H9 (cell line): ENCODE measurements around the gene ZCCHC4. TPM values are rescaled to one million over a fixed set of nuclear protein-coding genes. Genes with fewer than 3 reads are reported as not detected.

Source experiments
- DNase-seq: peaks from one replicate; pipeline ENCODE4 v3.0.0-alpha.2; 2017
- H2AFZ ChIP-seq: one replicate; pipeline ENCODE4 v1.6.1; 2013; ENCODE audit warnings: mild to moderate bottlenecking, low read length, control low read depth, moderate library complexity
- H2AK5ac ChIP-seq: 2 replicates; pipeline ENCODE4 v1.6.1; 2013; ENCODE audit warnings: low read length, control low read depth, mixed read lengths; ENCODE audit not compliant: insufficient read length
- H2BK120ac ChIP-seq: one replicate; pipeline ENCODE4 v1.6.1; 2013; ENCODE audit warnings: low read depth, mild to moderate bottlenecking, low read length, control low read depth, inconsistent platforms; ENCODE audit not compliant: poor library complexity, severe bottlenecking
- H2BK12ac ChIP-seq: 2 replicates; pipeline ENCODE4 v1.6.1; 2013; ENCODE audit warnings: low read length, control low read depth, mixed read lengths, low read depth; ENCODE audit not compliant: insufficient read length
- H2BK15ac ChIP-seq: 2 replicates; pipeline ENCODE4 v1.6.1; 2013; ENCODE audit warnings: low read depth, low read length, control low read depth
- H2BK20ac ChIP-seq: one replicate; pipeline ENCODE4 v1.6.1; 2013; ENCODE audit warnings: low read depth, mild to moderate bottlenecking, low read length, control low read depth, inconsistent platforms; ENCODE audit not compliant: poor library complexity, severe bottlenecking
- H2BK5ac ChIP-seq: 2 replicates; pipeline ENCODE4 v1.6.1; 2013; ENCODE audit warnings: low read length, control low read depth, mixed read lengths; ENCODE audit not compliant: insufficient read length
- H3K14ac ChIP-seq: 2 replicates; pipeline ENCODE4 v1.6.1; 2013; ENCODE audit warnings: low read length, control low read depth; ENCODE audit not compliant: insufficient read depth
- H3K18ac ChIP-seq: 2 replicates; pipeline ENCODE4 v1.6.1; 2013; ENCODE audit warnings: low read depth, mild to moderate bottlenecking, mixed read lengths, low read length, control low read depth; ENCODE audit not compliant: insufficient read length
- H3K23ac ChIP-seq: 2 replicates; pipeline ENCODE4 v1.6.1; 2013; ENCODE audit warnings: low read length, control low read depth, mixed read lengths, low read depth; ENCODE audit not compliant: insufficient read length
- H3K23me2 ChIP-seq: 2 replicates; pipeline ENCODE4 v1.6.1; 2013; ENCODE audit warnings: low read depth, mild to moderate bottlenecking, mixed read lengths, low read length, control low read depth; ENCODE audit not compliant: insufficient read length, poor library complexity, severe bottlenecking
- H3K27ac ChIP-seq: 2 replicates; pipeline ENCODE4 v1.5.1; 2013; ENCODE audit warnings: low read length, control low read depth, mixed read lengths, low read depth; ENCODE audit not compliant: insufficient read length
- H3K27me3 ChIP-seq: 2 replicates; pipeline ENCODE4 v1.6.1; 2013; ENCODE audit warnings: low read length, control low read depth, inconsistent platforms; ENCODE audit not compliant: insufficient read depth
- H3K4ac ChIP-seq: 2 replicates; pipeline ENCODE4 v1.6.1; 2013; ENCODE audit warnings: low read depth, mild to moderate bottlenecking, control low read depth, inconsistent platforms, low read length, moderate library complexity
- H3K4me1 ChIP-seq: 2 replicates; pipeline ENCODE4 v1.6.1; 2013; ENCODE audit warnings: low read length, control low read depth, inconsistent platforms; ENCODE audit not compliant: insufficient read depth
- H3K4me2 ChIP-seq: 2 replicates; pipeline ENCODE4 v1.6.1; 2013; ENCODE audit warnings: low read length, control low read depth, mixed read lengths; ENCODE audit not compliant: insufficient read length, insufficient read depth
- H3K56ac ChIP-seq: 2 replicates; pipeline ENCODE4 v1.6.1; 2013; ENCODE audit warnings: low read depth, mild to moderate bottlenecking, mixed read lengths, low read length, control low read depth; ENCODE audit not compliant: insufficient read length
- H3K79me1 ChIP-seq: 2 replicates; pipeline ENCODE4 v1.6.1; 2013; ENCODE audit warnings: low read depth, mild to moderate bottlenecking, moderate library complexity, low read length, control low read depth, inconsistent platforms; ENCODE audit not compliant: insufficient read depth, poor library complexity, severe bottlenecking
- H3K79me2 ChIP-seq: 2 replicates; pipeline ENCODE4 v1.6.1; 2013; ENCODE audit warnings: low read length, control low read depth, inconsistent platforms; ENCODE audit not compliant: insufficient read depth
- H3K9ac ChIP-seq: 2 replicates; pipeline ENCODE4 v1.6.1; 2013; ENCODE audit warnings: low read length, control low read depth, mixed read lengths; ENCODE audit not compliant: insufficient read length; ENCODE audit errors: extremely low read depth
- H3K9me3 ChIP-seq: one replicate; pipeline ENCODE4 v1.6.1; 2013; ENCODE audit warnings: low read depth, low read length, inconsistent platforms; ENCODE audit not compliant: control insufficient read depth
- H3T11ph ChIP-seq: one replicate; pipeline ENCODE4 v1.6.1; 2013; ENCODE audit warnings: mild to moderate bottlenecking, low read length, control low read depth, inconsistent platforms
- H4K20me1 ChIP-seq: one replicate; pipeline ENCODE4 v1.6.1; 2013; ENCODE audit not compliant: control insufficient read depth, insufficient read length, insufficient read depth
- H4K5ac ChIP-seq: 2 replicates; pipeline ENCODE4 v1.6.1; 2013; ENCODE audit warnings: low read depth, mild to moderate bottlenecking, mixed read lengths, low read length, control low read depth; ENCODE audit not compliant: insufficient read length
- H4K8ac ChIP-seq: replicated peaks from 2 replicates; pipeline ENCODE4 v1.6.1; 2013; ENCODE audit warnings: low read length, control low read depth, mixed read lengths, low read depth; ENCODE audit not compliant: insufficient read length
- H4K91ac ChIP-seq: 2 replicates; pipeline ENCODE4 v1.6.1; 2013; ENCODE audit warnings: low read depth, mild to moderate bottlenecking, moderate library complexity, mixed read lengths, low read length, control low read depth; ENCODE audit not compliant: insufficient read length
- H3K27ac Mint-ChIP-seq, 3 experiments: 2 replicates in 2 of 3; 3 replicates in 1 of 3; pipeline ENCODE4 v1.8.0; 2020 to 2021; ENCODE audit warnings: mixed read lengths in 3 of 3, mild to moderate bottlenecking in 1 of 3, moderate library complexity in 1 of 3
- H3K27me3 Mint-ChIP-seq: 2 replicates; pipeline ENCODE4 v1.8.0; 2021; ENCODE audit warnings: low read depth, mild to moderate bottlenecking, moderate library complexity, mixed read lengths
- H3K36me3 Mint-ChIP-seq, 3 experiments: 2 replicates in 2 of 3; 3 replicates in 1 of 3; pipeline ENCODE4 v1.8.0; 2020 to 2021; ENCODE audit warnings: low read depth in 3 of 3, mixed read lengths in 3 of 3; ENCODE audit not compliant: insufficient read depth in 1 of 3
- H3K4me1 Mint-ChIP-seq, 2 experiments: 2 replicates each; pipeline ENCODE4 v1.8.0; 2020; ENCODE audit warnings: mixed read lengths in 2 of 2
- H3K4me3 Mint-ChIP-seq, 2 experiments: 2 replicates in 1 of 2; 3 replicates in 1 of 2; pipeline ENCODE4 v1.8.0; 2020 to 2021; ENCODE audit warnings: mild to moderate bottlenecking in 2 of 2, mixed read lengths in 2 of 2, moderate library complexity in 1 of 2
- H3K9me3 Mint-ChIP-seq, 2 experiments: 2 replicates in 1 of 2; 3 replicates in 1 of 2; pipeline ENCODE4 v1.8.0; 2020; ENCODE audit warnings: mild to moderate bottlenecking in 2 of 2, mixed read lengths in 2 of 2, moderate library complexity in 1 of 2
- CTCF ChIP-seq: fragments of 200-600 bp; sonication (generic); conservative IDR thresholded peaks from 3 replicates; pipeline ENCODE4 v1.8.0; 2021; ENCODE audit warnings: antibody characterized with exemption, mild to moderate bottlenecking
- WGBS: extraction: QIAGEN DNeasy Blood & Tissue Kit; methylation state at CpG from one replicate; pipeline ENCODE4 v1.1.7; 2013; ENCODE audit warnings: missing lambda C conversion rate, low lambda C conversion rate, mixed read lengths; ENCODE audit not compliant: insufficient read length; ENCODE audit errors: extremely low coverage; 5-methylcytosine and 5-hydroxymethylcytosine counted together
- total RNA-seq: library from RNA; stranded (reverse); gene quantifications from 2 replicates; pipeline ENCODE4 v1.2.1, GENCODE V29; 2021

ZCCHC4 gene
- total RNA-seq, 1 experiment from 2014 or later: 6.8 TPM

- Histone ChIP-seq H3K79me2 (no peaks in the 10 kb centered on the region), H3K79me1 (no peaks in the 10 kb centered on the region), H3K4me2 (no peak overlapping the region), H3K23me2 (no peaks in the 10 kb centered on the region), H4K91ac (no peak overlapping the region), H3K23ac (no peak overlapping the region), H3K4me1 (no peaks in the 10 kb centered on the region), H2BK20ac (no peak overlapping the region), H3K56ac (no peak overlapping the region), H3K14ac (no peak overlapping the region), H4K20me1 (no peaks in the 10 kb centered on the region), H3K27ac (no peak overlapping the region), H3K9ac (no peak overlapping the region), H3K27me3 (no peaks in the 10 kb centered on the region), H4K5ac (no peak overlapping the region), H3K4ac (no peak overlapping the region), H2BK12ac (no peak overlapping the region), H3K18ac (no peak overlapping the region), H4K8ac (no peak overlapping the region), H2BK15ac (no peak overlapping the region), H3T11ph (no peak overlapping the region), H2AK5ac (no peak overlapping the region), H2AFZ (no peak overlapping the region), H3K9me3 (no peaks in the 10 kb centered on the region), H2BK120ac (no peak overlapping the region), H2BK5ac (no peak overlapping the region)
- WGBS: no CpG with 5 or more reads among the region's 3 CpGs
- Mint-ChIP-seq H3K36me3 (no peaks in the 10 kb centered on the region), H3K4me3 (no peak overlapping the region), H3K27me3 (peaks cover 12% of the 10 kb centered on the region), H3K9me3 (no peaks in the 10 kb centered on the region), H3K4me1 (peaks cover 10% of the 10 kb centered on the region in 2 experiments), H3K27ac (no peak overlapping the region)
- no peak for DNase-seq
- TF ChIP-seq CTCF: no peak
Observed at GRCh38 chr4:25303578-25303977, 9.0 kb upstream of the ZCCHC4 start.
